CD4-positive, CD25-positive, alpha-beta regulatory T cell (primary cell): Measurements from ENCODE around the gene COX7B2. TPM values are rescaled to one million over a fixed set of nuclear protein-coding genes. Genes with fewer than 3 reads are reported as not detected.

Experiments used
- ATAC-seq, 2 donors: fragments of 150-1000 bp; cut with Tn5 transposase; one replicate each; pipeline ENCODE4 v1.10.0; 2021; ENCODE audit warnings: low read depth in 2 of 2, moderate number of reproducible peaks in 2 of 2, moderate library complexity in 1 of 2
- DNase-seq, 3 donors: peaks; one replicate each; pipeline versions ENCODE4 v3.0.0 to v3.0.0-alpha.2; 2012 to 2022; ENCODE audit warnings: mixed read lengths in 1 of 3
- H3K27ac ChIP-seq: one replicate; pipeline ENCODE4 v1.7.0; 2013; ENCODE audit warnings: mild to moderate bottlenecking, low read length; ENCODE audit not compliant: insufficient read depth, poor library complexity, severe bottlenecking
- H3K27me3 ChIP-seq: one replicate; pipeline ENCODE4 v1.7.0; 2013; ENCODE audit warnings: low read length; ENCODE audit not compliant: control insufficient read depth, insufficient read depth
- H3K36me3 ChIP-seq: one replicate; pipeline ENCODE4 v1.7.0; 2013; ENCODE audit warnings: mild to moderate bottlenecking, low read length, moderate library complexity; ENCODE audit not compliant: control insufficient read depth, insufficient read depth
- H3K4me1 ChIP-seq: 2 replicates; pipeline ENCODE4 v1.7.0; 2013; ENCODE audit warnings: mild to moderate bottlenecking, low read length; ENCODE audit not compliant: insufficient read depth, control insufficient read depth, poor library complexity, severe bottlenecking
- H3K4me3 ChIP-seq: one replicate; pipeline ENCODE4 v1.7.0; 2013; ENCODE audit warnings: low read depth, mild to moderate bottlenecking, low read length, moderate library complexity
- H3K9me3 ChIP-seq, 2 experiments: 1 replicate in 1 of 2; 2 replicates in 1 of 2; pipeline ENCODE4 v1.7.0; 2013; ENCODE audit warnings: low read length in 2 of 2, mild to moderate bottlenecking in 1 of 2, moderate library complexity in 1 of 2; ENCODE audit not compliant: control insufficient read depth in 2 of 2
- H3K27ac Mint-ChIP-seq, 3 donors: one replicate each; pipeline ENCODE4 v1.8.0; 2020 to 2022; ENCODE audit warnings: mild to moderate bottlenecking in 3 of 3, mixed read lengths in 3 of 3, moderate library complexity in 2 of 3
- H3K27me3 Mint-ChIP-seq: one replicate; pipeline ENCODE4 v1.8.0; 2022; ENCODE audit warnings: mild to moderate bottlenecking, mixed read lengths
- H3K36me3 Mint-ChIP-seq: one replicate; pipeline ENCODE4 v1.8.0; 2020; ENCODE audit warnings: mixed read lengths
- H3K4me1 Mint-ChIP-seq, 4 donors: one replicate each; pipeline ENCODE4 v1.8.0; 2020 to 2022; ENCODE audit warnings: mixed read lengths in 4 of 4, mild to moderate bottlenecking in 1 of 4
- H3K4me3 Mint-ChIP-seq, 4 donors: one replicate each; pipeline ENCODE4 v1.8.0; 2020 to 2022; ENCODE audit warnings: mild to moderate bottlenecking in 4 of 4, mixed read lengths in 4 of 4, moderate library complexity in 3 of 4
- H3K9me3 Mint-ChIP-seq, 7 donors: one replicate each; pipeline ENCODE4 v1.8.0; 2020 to 2022; ENCODE audit warnings: mixed read lengths in 7 of 7, mild to moderate bottlenecking in 3 of 7, moderate library complexity in 2 of 7
- polyA plus RNA-seq, 4 donors: library from polyadenylated mRNA; unstranded; fragments of 300-500 nt; fragmentation: Illumina TruSeq; gene quantifications; one replicate each; pipeline ENCODE4 v1.2.3, GENCODE V29; 2021
- total RNA-seq: library from RNA; stranded (reverse); gene quantifications from one replicate; pipeline ENCODE4 v1.2.3, GENCODE V29; 2022

COX7B2 gene
- total and polyA plus RNA-seq, 5 donors from 2014 or later = not detected

- Histone ChIP-seq H3K4me1 (no peaks in the 10 kb centered on the region), H3K27me3 (peaks cover 2% of the 10 kb centered on the region), H3K36me3 (no peaks in the 10 kb centered on the region), H3K27ac (no peak overlapping the region), H3K4me3 (no peak overlapping the region), H3K9me3 (no peaks in the 10 kb centered on the region)
- no peaks in the 10 kb centered on the region for H3K4me1 Mint-ChIP-seq
- H3K9me3 Mint-ChIP-seq = peaks cover 0 to under 1% (median 0%) of the 10 kb centered on the region in 7 donors
- no peaks in the 10 kb centered on the region for H3K36me3 Mint-ChIP-seq
- no peaks in the 10 kb centered on the region for H3K27me3 Mint-ChIP-seq
- DNase-seq = no peak
- no peak for ATAC-seq
- H3K4me3 Mint-ChIP-seq = no peak overlapping the region
- H3K27ac Mint-ChIP-seq = no peak overlapping the region
Measured at GRCh38 chr4:46930891-46931290, 21.8 kb upstream of the COX7B2 start.

DNA sequence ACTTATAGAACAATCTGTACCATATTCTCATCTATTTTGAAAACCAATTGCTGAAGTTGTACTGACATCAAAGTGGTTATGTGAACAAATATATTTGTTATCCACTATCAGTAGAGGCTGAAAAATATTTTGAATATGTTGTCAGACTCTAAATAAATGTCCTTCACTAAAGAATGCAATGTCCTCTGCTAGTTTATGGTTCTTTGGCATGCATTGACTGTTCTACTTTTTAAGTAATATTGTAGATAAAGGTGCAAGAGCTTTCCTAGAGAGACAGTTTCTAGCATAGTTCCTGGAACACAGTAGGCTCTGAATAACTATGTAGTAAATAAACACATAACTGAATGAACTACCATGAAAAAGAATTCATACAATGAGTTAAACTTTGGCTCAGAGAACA is 18.2 kb upstream of the COX7B2 start:
- no peak overlapping the region for H3K27ac ChIP-seq
- no peaks in the 10 kb centered on the region for H3K36me3 Mint-ChIP-seq
- H3K27ac Mint-ChIP-seq = no peak overlapping the region
- H3K4me3 Mint-ChIP-seq = no peak overlapping the region
- peaks cover 0 to 2% (median 0%) of the 10 kb centered on the region in 7 donors for H3K9me3 Mint-ChIP-seq
- no peaks in the 10 kb centered on the region for H3K4me1 Mint-ChIP-seq
- H3K36me3 ChIP-seq = no peaks in the 10 kb centered on the region
- peaks cover 2% of the 10 kb centered on the region for H3K27me3 ChIP-seq
- no peaks in the 10 kb centered on the region for H3K4me1 ChIP-seq
- ATAC-seq = no peak
- H3K9me3 ChIP-seq = no peaks in the 10 kb centered on the region
- no peaks in the 10 kb centered on the region for H3K27me3 Mint-ChIP-seq
- no peak for DNase-seq
- H3K4me3 ChIP-seq = no peak overlapping the region

GRCh38 chr4:46924789-46925529 is 15.9 kb upstream of the COX7B2 start:
- H3K27me3 ChIP-seq = peaks cover 2% of the 10 kb centered on the region
- Mint-ChIP-seq H3K27me3 (no peaks in the 10 kb centered on the region), H3K4me3 (no peak overlapping the region), H3K36me3 (no peaks in the 10 kb centered on the region), H3K4me1 (no peaks in the 10 kb centered on the region), H3K9me3 (peaks cover 0 to 2% (median 0%) of the 10 kb centered on the region in 7 donors), H3K27ac (no peak overlapping the region)
- H3K27ac ChIP-seq = no peak overlapping the region
- no peaks in the 10 kb centered on the region for H3K4me1 ChIP-seq
- H3K4me3 ChIP-seq = no peak overlapping the region
- H3K36me3 ChIP-seq = no peaks in the 10 kb centered on the region
- ATAC-seq (no peak), DNase-seq (no peak)
- no peaks in the 10 kb centered on the region for H3K9me3 ChIP-seq

GRCh38 chr4:46922205-46922604 is 13.2 kb upstream of the COX7B2 start:
- DNase-seq = no peak
- Mint-ChIP-seq H3K4me3 (no peak overlapping the region), H3K27ac (no peak overlapping the region), H3K4me1 (no peaks in the 10 kb centered on the region), H3K9me3 (peaks cover 0 to 3% (median 0%) of the 10 kb centered on the region in 7 donors), H3K27me3 (no peaks in the 10 kb centered on the region), H3K36me3 (no peaks in the 10 kb centered on the region)
- ATAC-seq = no peak
- Histone ChIP-seq H3K9me3 (no peaks in the 10 kb centered on the region), H3K27me3 (no peaks in the 10 kb centered on the region), H3K27ac (no peak overlapping the region), H3K4me3 (no peak overlapping the region), H3K36me3 (no peaks in the 10 kb centered on the region), H3K4me1 (no peaks in the 10 kb centered on the region)

DNA sequence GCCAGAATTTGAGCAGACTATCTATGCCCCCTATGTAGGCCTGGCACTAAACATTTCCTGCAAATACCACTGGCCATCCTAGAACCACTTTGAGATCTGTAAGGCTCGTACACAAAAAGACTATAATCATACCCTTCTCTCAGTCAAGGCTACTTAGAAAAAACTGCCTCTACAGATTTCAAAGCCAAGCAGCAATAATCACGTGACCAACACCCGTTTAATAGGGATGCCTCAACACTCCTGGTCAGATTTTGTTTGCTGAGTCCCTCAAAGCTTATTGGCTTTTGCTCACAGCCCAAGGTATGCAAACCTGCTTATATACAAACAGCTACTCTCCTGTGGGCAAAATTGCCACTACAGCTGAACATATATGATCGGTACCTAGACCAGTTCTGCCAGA is 897 bp downstream of the COX7B2 start:
- no peaks in the 10 kb centered on the region for H3K27me3 ChIP-seq
- H3K27me3 Mint-ChIP-seq = no peaks in the 10 kb centered on the region
- DNase-seq = no peak

GRCh38 chr4:46900082-46900481 is 9.0 kb downstream of the COX7B2 start:
- Histone ChIP-seq H3K4me3 (no peak overlapping the region), H3K27ac (no peak overlapping the region), H3K27me3 (no peaks in the 10 kb centered on the region), H3K9me3 (no peaks in the 10 kb centered on the region), H3K36me3 (no peaks in the 10 kb centered on the region), H3K4me1 (no peaks in the 10 kb centered on the region)
- no peaks in the 10 kb centered on the region for H3K4me1 Mint-ChIP-seq
- DNase-seq (no peak), ATAC-seq (no peak)
- peaks cover 0 to 8% (median 0%) of the 10 kb centered on the region in 7 donors for H3K9me3 Mint-ChIP-seq
- no peak overlapping the region for H3K4me3 Mint-ChIP-seq
- no peaks in the 10 kb centered on the region for H3K36me3 Mint-ChIP-seq
- no peaks in the 10 kb centered on the region for H3K27me3 Mint-ChIP-seq
- H3K27ac Mint-ChIP-seq = no peak overlapping the region

More for the DNA sequence above, 897 bp downstream of the COX7B2 start:
- H3K27ac Mint-ChIP-seq = no peak overlapping the region
- H3K36me3 Mint-ChIP-seq = no peaks in the 10 kb centered on the region
- H3K27ac ChIP-seq = no peak overlapping the region
- H3K4me3 ChIP-seq = no peak overlapping the region
- H3K4me1 ChIP-seq = no peaks in the 10 kb centered on the region
- H3K9me3 Mint-ChIP-seq = peaks cover 0 to 8% (median 2%) of the 10 kb centered on the region in 7 donors
- H3K4me1 Mint-ChIP-seq = peaks cover 0 to 7% (median 0%) of the 10 kb centered on the region in 4 donors
- H3K4me3 Mint-ChIP-seq = no peak overlapping the region
- H3K36me3 ChIP-seq = no peaks in the 10 kb centered on the region
- ATAC-seq = no peak
- H3K9me3 ChIP-seq = no peaks in the 10 kb centered on the region

- Histone ChIP-seq H3K36me3 (no peaks in the 10 kb centered on the region), H3K4me3 (no peak overlapping the region), H3K4me1 (no peaks in the 10 kb centered on the region), H3K9me3 (no peaks in the 10 kb centered on the region), H3K27me3 (no peaks in the 10 kb centered on the region), H3K27ac (no peak overlapping the region)
- ATAC-seq (no peak), DNase-seq (no peak)
- Mint-ChIP-seq H3K27ac (no peak overlapping the region), H3K27me3 (no peaks in the 10 kb centered on the region), H3K9me3 (peaks cover 0 to 11% (median 0%) of the 10 kb centered on the region in 7 donors), H3K4me3 (no peak overlapping the region), H3K4me1 (no peaks in the 10 kb centered on the region), H3K36me3 (no peaks in the 10 kb centered on the region)
Measured at GRCh38 chr4:46894826-46895225, 14.2 kb downstream of the COX7B2 start.

- H3K27ac ChIP-seq = no peak overlapping the region
- no peaks in the 10 kb centered on the region for H3K36me3 ChIP-seq
- H3K27ac Mint-ChIP-seq = no peak overlapping the region
- H3K4me1 Mint-ChIP-seq = no peaks in the 10 kb centered on the region
- H3K27me3 Mint-ChIP-seq = no peaks in the 10 kb centered on the region
- ATAC-seq (no peak), DNase-seq (no peak)
- H3K36me3 Mint-ChIP-seq = no peaks in the 10 kb centered on the region
- no peak overlapping the region for H3K4me3 ChIP-seq
- no peaks in the 10 kb centered on the region for H3K9me3 ChIP-seq
- H3K9me3 Mint-ChIP-seq = peaks cover 0 to 5% (median 0%) of the 10 kb centered on the region in 7 donors
- no peaks in the 10 kb centered on the region for H3K27me3 ChIP-seq
- no peaks in the 10 kb centered on the region for H3K4me1 ChIP-seq
- no peak overlapping the region for H3K4me3 Mint-ChIP-seq
Measured at GRCh38 chr4:46890056-46890455, 19.0 kb downstream of the COX7B2 start.
